GM19351 (cell line): ENCODE measurements around the gene CACNA2D3.
"Not testable (repeated sequence)": the region's sequence is repeated elsewhere in the genome, so short reads cannot be mapped to it uniquely, and the experiment has no call there.

Experiments
- ATAC-seq: cut with Tn5 transposase; IDR thresholded peaks from one replicate; pipeline ENCODE4 v1.9.1; 2021; ENCODE audit warnings: mild to moderate bottlenecking, moderate library complexity; ENCODE audit not compliant: unreplicated experiment

Gene CACNA2D3

DNA sequence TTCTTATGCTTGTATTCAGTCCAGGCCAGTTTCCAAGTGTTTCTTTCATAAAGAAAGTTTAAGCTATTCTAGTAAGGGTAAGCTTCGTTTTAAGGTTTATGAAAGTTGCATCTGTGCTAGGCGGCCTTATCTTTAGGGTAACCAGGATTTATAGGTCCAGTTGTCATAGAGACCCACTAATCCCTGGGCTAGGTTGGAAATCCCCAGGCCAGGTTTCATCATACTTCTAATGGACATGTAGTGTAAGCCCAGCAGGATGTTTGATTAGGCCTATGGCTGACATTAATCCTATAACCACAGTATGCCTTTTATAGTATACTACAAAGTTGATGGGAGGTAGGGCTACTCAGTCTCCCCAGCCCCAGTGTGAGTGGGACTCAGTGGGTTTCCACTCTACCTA lies 312.4 kb downstream of the CACNA2D3 start:
- ATAC-seq = no peak

DNA sequence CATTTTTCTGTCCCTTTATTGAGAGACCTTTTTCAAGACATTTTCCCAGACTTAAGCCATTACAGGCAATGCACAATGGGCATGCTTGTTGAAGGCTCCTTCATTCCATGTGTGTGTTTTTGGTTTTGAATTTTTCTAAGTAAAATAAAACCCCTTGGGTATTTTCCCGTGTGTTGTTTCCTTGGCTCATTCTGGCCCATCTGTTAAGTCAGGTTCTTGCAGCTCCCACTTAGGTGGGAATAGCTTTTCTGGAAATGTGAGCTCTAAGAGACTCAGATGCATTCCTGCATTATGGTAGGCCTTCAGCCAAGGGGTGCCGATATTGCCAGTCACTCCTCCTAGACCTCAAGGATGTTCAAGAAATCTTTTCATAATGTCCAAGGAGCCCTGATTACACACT lies 314.9 kb downstream of the CACNA2D3 start:
- ATAC-seq = no peak

GRCh38 chr3:54443561-54444161 lies 321.3 kb downstream of the CACNA2D3 start:
- ATAC-seq = no peak

DNA sequence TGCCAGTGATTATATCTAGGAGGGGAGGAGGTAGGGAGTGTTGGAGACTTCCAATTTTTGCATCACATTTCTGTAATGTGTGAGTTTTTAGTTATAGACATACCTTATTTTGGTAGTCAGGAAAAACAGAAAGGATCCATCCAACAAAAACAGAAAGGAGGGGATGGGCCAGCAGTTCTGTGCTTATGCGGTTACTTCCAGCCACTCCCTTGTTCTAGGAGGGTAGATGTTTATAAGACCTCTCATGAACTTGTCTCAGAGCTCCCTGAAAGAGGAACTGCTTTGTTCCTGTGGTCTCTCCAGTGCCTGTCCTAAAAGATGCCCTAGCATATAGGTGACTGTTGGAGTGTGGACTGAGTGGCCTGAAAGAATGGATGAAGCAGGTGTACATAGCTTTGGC lies 323.3 kb downstream of the CACNA2D3 start:
- no peak for ATAC-seq

- no peak for ATAC-seq
Observed at GRCh38 chr3:54447427-54447826, 325.1 kb downstream of the CACNA2D3 start.

DNA sequence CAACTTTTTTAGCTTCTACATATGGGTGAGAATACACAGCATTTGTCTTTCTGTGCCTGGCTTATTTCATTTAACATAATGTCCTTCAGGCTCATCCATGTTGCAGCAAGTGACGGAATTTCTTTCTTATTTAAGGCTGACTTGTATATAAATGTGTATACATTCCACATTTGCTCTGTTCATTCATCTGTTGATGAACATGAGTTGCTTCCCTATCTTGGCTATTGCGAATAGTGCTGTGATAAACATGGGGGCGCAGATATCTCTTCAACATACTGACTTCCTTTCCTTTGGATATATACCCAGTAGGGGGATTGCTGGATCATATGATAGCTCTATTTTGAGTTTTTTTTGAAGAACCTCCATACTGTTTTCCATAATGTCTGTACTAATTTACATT lies 332.5 kb downstream of the CACNA2D3 start:
- ATAC-seq = no peak

GRCh38 chr3:54458357-54458756 lies 336.0 kb downstream of the CACNA2D3 start:
- no peak for ATAC-seq

- not testable (repeated sequence) for ATAC-seq
Observed at GRCh38 chr3:54464554-54464953, 342.2 kb downstream of the CACNA2D3 start.

- ATAC-seq = no peak
Observed at GRCh38 chr3:54476891-54477290, 354.5 kb downstream of the CACNA2D3 start.

GRCh38 chr3:54481606-54482365 lies 359.4 kb downstream of the CACNA2D3 start:
- no peak for ATAC-seq

DNA sequence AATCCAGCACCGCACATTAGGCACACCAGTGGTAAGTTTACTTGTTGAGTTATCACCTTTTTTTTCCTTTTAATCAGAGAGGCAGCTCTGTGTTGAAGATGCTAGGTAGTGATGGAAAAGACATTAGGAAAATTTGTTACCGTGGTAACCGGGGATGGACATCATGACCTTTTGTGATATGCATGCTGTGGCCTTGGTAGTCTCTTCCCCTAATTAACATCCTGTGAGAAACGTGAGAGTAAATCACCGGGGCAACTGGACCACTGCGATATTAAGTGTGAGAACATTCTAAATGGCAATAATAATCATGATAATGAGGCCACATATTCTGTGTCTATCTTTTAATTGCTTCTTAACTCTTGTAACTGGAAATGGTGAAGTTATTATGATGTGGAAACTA lies 362.0 kb downstream of the CACNA2D3 start:
- no peak for ATAC-seq

DNA sequence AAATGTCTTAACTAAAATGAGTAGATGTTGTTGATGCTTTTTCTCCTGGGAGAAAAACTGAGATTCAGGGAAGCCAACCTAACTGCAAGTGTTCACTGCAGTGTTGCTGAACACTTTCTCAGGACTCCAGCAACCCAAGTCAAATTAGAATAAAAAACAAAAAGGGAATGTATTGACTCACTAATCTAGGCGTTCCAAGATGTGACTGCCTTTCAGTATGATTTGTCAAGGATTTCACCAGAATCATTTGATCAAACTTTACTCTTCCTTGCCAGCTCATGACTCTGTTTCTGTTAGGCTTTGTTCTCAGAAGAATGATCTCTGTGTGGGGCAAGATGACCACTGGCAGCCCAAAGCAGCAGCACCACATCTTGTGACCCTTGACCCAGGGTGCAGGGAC lies 364.0 kb downstream of the CACNA2D3 start:
- no peak for ATAC-seq

DNA sequence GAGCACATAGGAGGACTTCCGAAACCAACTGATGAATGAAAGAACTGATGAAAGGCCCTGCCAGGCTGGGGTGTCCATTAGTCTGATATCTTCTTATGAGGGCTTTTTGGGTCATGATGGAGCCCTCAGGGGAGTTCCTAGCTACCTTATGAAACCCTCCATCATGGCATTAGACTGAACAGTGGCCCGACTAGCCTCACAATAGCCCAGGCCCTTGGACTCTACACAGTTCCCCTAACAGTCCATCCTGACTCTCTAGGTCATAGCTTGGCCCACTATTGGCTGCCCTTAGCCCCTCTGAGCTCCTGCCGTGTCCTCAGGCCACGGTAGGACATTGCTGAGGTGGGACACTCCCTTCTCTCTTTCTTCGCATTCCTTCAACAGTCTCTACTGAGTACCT lies 365.9 kb downstream of the CACNA2D3 start:
- no peak for ATAC-seq

GRCh38 chr3:54494209-54494608 lies 371.9 kb downstream of the CACNA2D3 start:
- ATAC-seq = no peak

GRCh38 chr3:54506603-54507002 lies 384.3 kb downstream of the CACNA2D3 start:
- no peak for ATAC-seq

- no peak for ATAC-seq
Observed at GRCh38 chr3:54507876-54508460, 385.6 kb downstream of the CACNA2D3 start.

- ATAC-seq = no peak
Observed at GRCh38 chr3:54510506-54510905, 388.2 kb downstream of the CACNA2D3 start.

DNA sequence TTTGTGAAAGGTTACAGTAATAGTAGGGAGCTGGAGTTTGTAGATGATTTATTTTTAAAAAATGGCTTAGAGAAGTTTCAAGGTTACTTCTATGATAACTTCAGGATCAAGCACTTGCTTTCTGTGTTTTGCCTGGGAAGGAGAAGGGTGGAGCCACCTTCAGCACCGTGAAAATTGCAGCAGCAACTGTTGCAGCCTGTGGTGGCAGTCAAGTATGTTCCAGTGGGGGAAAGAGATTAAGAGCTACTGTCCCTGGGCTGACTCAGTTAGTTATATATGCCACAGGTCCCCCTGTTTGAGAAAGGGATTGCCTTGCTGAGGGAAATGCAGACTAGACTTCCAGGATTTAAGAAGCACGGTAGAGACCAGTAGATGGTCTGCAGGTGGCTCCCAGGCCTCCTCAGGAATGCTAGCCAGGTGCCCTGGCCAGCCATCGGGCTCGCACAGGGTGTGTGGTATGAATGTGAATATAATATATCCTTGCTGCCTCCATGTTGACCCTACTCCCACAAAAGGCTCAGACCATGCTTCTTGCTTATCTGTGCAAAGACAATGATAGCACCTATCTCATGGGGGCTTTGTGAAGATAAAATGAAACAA lies 389.5 kb downstream of the CACNA2D3 start:
- ATAC-seq = no peak

DNA sequence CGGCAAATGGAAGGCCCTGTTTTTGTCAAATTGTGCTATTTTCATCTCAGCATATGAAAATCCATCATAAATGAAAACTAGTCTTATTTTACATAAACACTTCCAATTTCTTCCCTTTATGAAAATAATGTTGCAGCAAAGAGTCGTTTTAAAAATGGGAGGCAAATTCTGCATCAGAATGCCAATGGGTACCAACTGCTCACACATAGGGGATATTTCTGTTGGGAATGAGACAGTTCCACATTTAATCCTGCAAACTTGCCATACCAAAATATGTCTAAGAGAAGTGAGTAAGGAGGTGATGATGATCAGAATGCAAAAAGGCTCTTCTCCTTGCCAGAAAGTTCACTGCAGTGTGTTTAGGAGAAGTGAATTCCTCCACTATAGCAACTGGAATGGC lies 391.7 kb downstream of the CACNA2D3 start:
- no peak for ATAC-seq

- no peak for ATAC-seq
Observed at GRCh38 chr3:54514416-54514815, 392.1 kb downstream of the CACNA2D3 start.

DNA sequence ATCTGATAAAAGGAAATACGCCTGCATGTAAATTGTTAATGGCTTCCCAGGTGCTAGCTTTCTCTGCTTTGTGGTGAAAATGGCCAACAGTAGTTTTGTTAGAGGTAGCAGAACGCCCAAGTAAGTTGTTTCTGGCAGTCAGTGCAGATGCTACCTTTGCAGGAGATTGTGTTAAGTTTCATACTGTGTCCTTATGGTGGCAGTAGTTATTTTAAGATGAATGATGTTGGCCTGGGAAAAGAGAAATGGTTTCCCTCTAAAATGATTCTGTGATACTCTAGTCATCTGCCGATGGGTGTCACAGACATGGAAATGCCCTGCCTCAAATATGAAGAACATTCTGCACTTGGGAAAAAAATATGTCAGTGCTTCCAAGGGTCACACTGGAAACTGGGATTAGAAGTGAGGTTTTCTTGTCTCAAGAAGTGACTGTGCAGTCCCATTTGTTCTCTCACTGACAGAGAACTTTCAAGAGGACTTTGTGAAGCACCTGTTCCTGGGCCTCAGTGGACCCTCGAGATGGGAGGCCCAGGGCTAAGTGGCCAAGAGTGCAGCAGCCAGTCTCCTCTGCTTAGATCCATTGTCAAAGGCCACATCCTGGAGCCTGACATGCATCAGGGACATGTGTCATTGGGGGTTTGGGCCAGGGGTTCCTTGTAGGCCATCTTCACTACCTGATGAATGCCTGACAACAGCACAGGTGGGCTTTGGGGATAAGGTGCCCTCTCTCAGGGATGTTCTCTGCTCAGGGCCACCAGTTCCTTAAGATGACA lies 393.3 kb downstream of the CACNA2D3 start:
- ATAC-seq = no peak
